ENCODE measurements around the gene SEMA3C. TPM values are rescaled to one million over a fixed set of nuclear protein-coding genes. Genes with fewer than 3 reads are reported as not detected.

Gene SEMA3C
- total and polyA plus RNA-seq, 2 donors (not counting 1 experiment from before 2014, with no cell fraction given) = 0.06 TPM; not detected in 1

DNA sequence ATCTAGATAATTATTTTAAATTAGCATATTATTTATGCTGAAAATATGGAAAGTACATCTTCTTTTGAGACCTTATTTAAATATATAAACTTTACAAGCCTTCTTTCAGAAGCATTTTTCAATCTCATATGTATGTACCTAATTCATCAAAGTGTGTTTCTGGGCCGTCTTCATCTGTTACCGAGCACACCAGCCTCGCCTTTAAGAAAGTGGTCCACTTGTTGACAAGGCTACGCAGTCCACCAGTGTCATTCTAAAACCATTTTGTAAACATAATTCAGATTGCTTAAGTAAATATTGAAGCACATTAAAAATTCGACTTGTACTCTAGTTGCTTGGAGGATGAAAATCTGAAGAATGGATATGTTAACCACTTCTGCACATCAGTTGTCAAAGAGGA is 116.3 kb downstream of the SEMA3C start:
- Mint-ChIP-seq H3K4me1 (no peaks in the 10 kb centered on the region), H3K4me3 (no peak overlapping the region), H3K27ac (no peak overlapping the region), H3K27me3 (no peaks in the 10 kb centered on the region), H3K9me3 (ENCODE audit: insufficient read depth) (no peaks in the 10 kb centered on the region)
- no peak for TF ChIP-seq EZH2 (IDR thresholded peaks at IDR 0.05; ENCODE audit: borderline replicate concordance, insufficient read depth, low read depth, low read length, poor library complexity, severe bottlenecking)
- TF ChIP-seq, protein P1, sequence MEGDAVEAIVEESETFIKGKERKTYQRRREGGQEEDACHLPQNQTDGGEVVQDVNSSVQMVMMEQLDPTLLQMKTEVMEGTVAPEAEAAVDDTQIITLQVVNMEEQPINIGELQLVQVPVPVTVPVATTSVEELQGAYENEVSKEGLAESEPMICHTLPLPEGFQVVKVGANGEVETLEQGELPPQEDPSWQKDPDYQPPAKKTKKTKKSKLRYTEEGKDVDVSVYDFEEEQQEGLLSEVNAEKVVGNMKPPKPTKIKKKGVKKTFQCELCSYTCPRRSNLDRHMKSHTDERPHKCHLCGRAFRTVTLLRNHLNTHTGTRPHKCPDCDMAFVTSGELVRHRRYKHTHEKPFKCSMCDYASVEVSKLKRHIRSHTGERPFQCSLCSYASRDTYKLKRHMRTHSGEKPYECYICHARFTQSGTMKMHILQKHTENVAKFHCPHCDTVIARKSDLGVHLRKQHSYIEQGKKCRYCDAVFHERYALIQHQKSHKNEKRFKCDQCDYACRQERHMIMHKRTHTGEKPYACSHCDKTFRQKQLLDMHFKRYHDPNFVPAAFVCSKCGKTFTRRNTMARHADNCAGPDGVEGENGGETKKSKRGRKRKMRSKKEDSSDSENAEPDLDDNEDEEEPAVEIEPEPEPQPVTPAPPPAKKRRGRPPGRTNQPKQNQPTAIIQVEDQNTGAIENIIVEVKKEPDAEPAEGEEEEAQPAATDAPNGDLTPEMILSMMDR (IDR thresholded peaks at IDR 0.05) = no peak
- Histone ChIP-seq H4K20me1 (ENCODE audit: control insufficient read depth, insufficient read depth, low read length, poor library complexity, severe bottlenecking) (no peaks in the 10 kb centered on the region), H3K4me2 (replicated peaks; ENCODE audit: low read depth, low read length, poor library complexity, severe bottlenecking) (no peak overlapping the region), H2AFZ (ENCODE audit: insufficient read depth, low read depth, low read length, poor library complexity, severe bottlenecking) (no peak overlapping the region), H3K4me3 (ENCODE audit: control extremely low read depth in 1 of 5, extremely low read depth in 1 of 5, insufficient read depth in 1 of 5, low read depth in 2 of 5, low read length in 4 of 5) (no peak overlapping the region), H3K36me3 (replicated peaks in 1 of 2; ENCODE audit: control extremely low read depth in 1 of 2, control insufficient read depth in 1 of 2, extremely low read depth in 1 of 2, insufficient read depth in 2 of 2, low read length in 1 of 2) (no peaks in the 10 kb centered on the region), H3K79me2 (ENCODE audit: control insufficient read depth, insufficient read depth, low read length) (no peaks in the 10 kb centered on the region), H3K9me3 (ENCODE audit: control extremely low read depth in 1 of 3, control insufficient read depth in 2 of 3, insufficient read depth in 1 of 3, low read length in 2 of 3) (no peaks in the 10 kb centered on the region), H3K9ac (ENCODE audit: low read length) (no peak overlapping the region), H3K27ac (ENCODE audit: low read length in 2 of 2) (no peak overlapping the region), H3K4me1 (ENCODE audit: control insufficient read depth in 2 of 2, insufficient read depth in 2 of 2, low read length in 2 of 2) (no peaks in the 10 kb centered on the region), H3K27me3 (replicated peaks in 1 of 4; ENCODE audit: control extremely low read depth in 1 of 4, control insufficient read depth in 3 of 4, insufficient read depth in 4 of 4, low read length in 3 of 4) (no peaks in the 10 kb centered on the region)
- DNase-seq = no peak
- WGBS (ENCODE audit: insufficient coverage) = no CpG with 5 or more reads among the region's 5 CpGs
- ChIA-PET CTCF (no interaction called here), POLR2A (no interaction called here)
- ATAC-seq (ENCODE audit: low read depth) = no peak
- intact Hi-C loops (cut with micrococcal nuclease) = no loop called here

DNA sequence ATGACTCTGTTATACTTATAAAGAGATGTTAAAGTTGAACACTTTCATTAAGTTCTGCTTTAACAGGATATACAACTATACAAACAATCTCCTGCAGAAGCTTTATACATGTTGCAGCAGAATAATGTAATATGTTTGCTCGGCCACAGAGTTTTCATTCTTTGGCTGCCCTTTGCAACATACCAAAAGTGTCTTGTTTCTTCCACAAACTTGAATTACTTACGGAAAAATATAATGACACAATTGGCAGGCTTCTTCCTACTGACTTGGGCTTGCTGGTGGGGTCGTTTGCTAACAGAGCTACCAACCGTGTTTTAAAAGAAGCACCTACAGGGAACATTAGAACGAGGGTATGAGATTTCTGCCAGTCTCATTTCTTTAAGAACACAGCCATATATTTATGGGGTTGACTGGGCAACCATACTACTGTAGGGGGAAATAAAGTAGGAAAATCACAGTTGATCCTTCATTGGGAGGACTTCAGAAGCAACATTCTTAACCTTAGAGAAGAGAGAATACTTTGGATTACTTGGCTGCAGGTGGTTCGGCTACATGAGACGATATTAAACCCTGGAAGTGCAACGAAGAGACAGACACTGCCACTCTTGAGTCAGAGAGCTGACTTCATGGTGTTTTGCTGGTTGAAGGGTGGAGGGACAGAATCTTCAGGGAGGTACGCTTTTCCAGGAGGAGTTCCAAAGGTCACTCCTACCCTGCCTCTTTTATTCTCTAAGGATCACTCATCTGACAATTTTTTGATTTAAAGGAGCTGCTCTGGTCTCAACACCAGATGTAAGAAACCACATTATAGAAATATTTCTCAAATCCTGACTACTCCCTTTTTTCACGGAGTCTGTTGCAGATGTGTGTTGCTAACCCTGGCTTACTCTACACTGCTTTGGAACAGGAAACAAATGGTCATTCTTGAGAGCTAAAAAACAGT is 123.9 kb downstream of the SEMA3C start:
- WGBS (ENCODE audit: insufficient coverage) = 100% methylated on average over 1 of the region's 10 CpGs
- ATAC-seq (ENCODE audit: low read depth) = no peak
- TF ChIP-seq, protein P1 (IDR thresholded peaks at IDR 0.05) = no peak
- no peak for TF ChIP-seq EZH2 (IDR thresholded peaks at IDR 0.05; ENCODE audit: borderline replicate concordance, insufficient read depth, low read depth, low read length, poor library complexity, severe bottlenecking)
- H3K27me3 ChIP-seq (replicated peaks in 1 of 4; ENCODE audit: control extremely low read depth in 1 of 4, control insufficient read depth in 3 of 4, insufficient read depth in 4 of 4, low read length in 3 of 4) = no peaks in the 10 kb centered on the region
- H3K9ac ChIP-seq (ENCODE audit: low read length) = no peak overlapping the region
- no peak overlapping the region for H3K27ac ChIP-seq (ENCODE audit: low read length in 2 of 2)
- DNase-seq = no peak
- H3K27me3 Mint-ChIP-seq = no peaks in the 10 kb centered on the region
- no peaks in the 10 kb centered on the region for H3K4me1 Mint-ChIP-seq
- no peaks in the 10 kb centered on the region for H3K4me1 ChIP-seq (ENCODE audit: control insufficient read depth in 2 of 2, insufficient read depth in 2 of 2, low read length in 2 of 2)
- H3K9me3 ChIP-seq (ENCODE audit: control extremely low read depth in 1 of 3, control insufficient read depth in 2 of 3, insufficient read depth in 1 of 3, low read length in 2 of 3) = no peaks in the 10 kb centered on the region
- intact Hi-C loops (cut with micrococcal nuclease) = no loop called here
- no peaks in the 10 kb centered on the region for H4K20me1 ChIP-seq (ENCODE audit: control insufficient read depth, insufficient read depth, low read length, poor library complexity, severe bottlenecking)
- ChIA-PET CTCF (no interaction called here), POLR2A (no interaction called here)
- no peaks in the 10 kb centered on the region for H3K9me3 Mint-ChIP-seq (ENCODE audit: insufficient read depth)
- no peaks in the 10 kb centered on the region for H3K36me3 ChIP-seq (replicated peaks in 1 of 2; ENCODE audit: control extremely low read depth in 1 of 2, control insufficient read depth in 1 of 2, extremely low read depth in 1 of 2, insufficient read depth in 2 of 2, low read length in 1 of 2)
- no peak overlapping the region for H2AFZ ChIP-seq (ENCODE audit: insufficient read depth, low read depth, low read length, poor library complexity, severe bottlenecking)
- no peak overlapping the region for H3K4me2 ChIP-seq (replicated peaks; ENCODE audit: low read depth, low read length, poor library complexity, severe bottlenecking)
- H3K4me3 ChIP-seq (ENCODE audit: control extremely low read depth in 1 of 5, extremely low read depth in 1 of 5, insufficient read depth in 1 of 5, low read depth in 2 of 5, low read length in 4 of 5) = no peak overlapping the region
- no peak overlapping the region for H3K4me3 Mint-ChIP-seq
- H3K27ac Mint-ChIP-seq = no peak overlapping the region
- H3K79me2 ChIP-seq (ENCODE audit: control insufficient read depth, insufficient read depth, low read length) = no peaks in the 10 kb centered on the region

Data from B cell (primary cell).